HG03520 (cell line): Measurements from ENCODE around the gene TEX51.

ENCODE experiments used
- ATAC-seq: cut with Tn5 transposase; IDR thresholded peaks from one replicate; pipeline ENCODE4 v1.9.1; 2021; ENCODE audit warnings: mild to moderate bottlenecking, moderate library complexity; ENCODE audit not compliant: unreplicated experiment

TEX51 gene

GRCh38 chr2:126890551-126891450 lies 7.9 kb upstream of the TEX51 start:
- no peak for ATAC-seq

GRCh38 chr2:126891681-126892500 lies 6.8 kb upstream of the TEX51 start:
- ATAC-seq: no peak

- no peak for ATAC-seq
Observed at GRCh38 chr2:126893153-126893552, 5.5 kb upstream of the TEX51 start.

- no peak for ATAC-seq
Observed at GRCh38 chr2:126893606-126894005, 5.1 kb upstream of the TEX51 start.

- ATAC-seq: no peak
Observed at GRCh38 chr2:126894082-126894481, 4.6 kb upstream of the TEX51 start.

- no peak for ATAC-seq
Observed at GRCh38 chr2:126894585-126895182, 4.0 kb upstream of the TEX51 start.

- ATAC-seq: no peak
Observed at GRCh38 chr2:126895336-126895735, 3.4 kb upstream of the TEX51 start.

GRCh38 chr2:126896471-126896870 lies 2.2 kb upstream of the TEX51 start:
- ATAC-seq: no peak

GRCh38 chr2:126899616-126900185 lies 1.0 kb downstream of the TEX51 start:
- ATAC-seq: no peak

GRCh38 chr2:126900646-126901319 lies 2.1 kb downstream of the TEX51 start:
- no peak for ATAC-seq

GRCh38 chr2:126901459-126901858 lies 2.8 kb downstream of the TEX51 start:
- ATAC-seq: no peak

- no peak for ATAC-seq
Observed at GRCh38 chr2:126902152-126902835, 3.6 kb downstream of the TEX51 start.

GRCh38 chr2:126902859-126903258 lies 4.2 kb downstream of the TEX51 start:
- ATAC-seq: no peak

GRCh38 chr2:126905991-126906390 lies 7.3 kb downstream of the TEX51 start:
- no peak for ATAC-seq

- ATAC-seq: no peak
Observed at GRCh38 chr2:126906781-126907180, 8.1 kb downstream of the TEX51 start.

- no peak for ATAC-seq
Observed at GRCh38 chr2:126907671-126908070, 9.0 kb downstream of the TEX51 start.

- ATAC-seq: no peak
Observed at GRCh38 chr2:126908721-126909177, 10.1 kb downstream of the TEX51 start.

- ATAC-seq: no peak
Observed at GRCh38 chr2:126909366-126909765, 10.7 kb downstream of the TEX51 start.

- no peak for ATAC-seq
Observed at GRCh38 chr2:126909781-126910180, 11.1 kb downstream of the TEX51 start.

- no peak for ATAC-seq
Observed at GRCh38 chr2:126910637-126911036, 11.9 kb downstream of the TEX51 start.
